ENCODE results near the gene ASPSCR1. TPM values are rescaled to one million over a fixed set of nuclear protein-coding genes. Genes with fewer than 3 reads are reported as not detected.

The ASPSCR1 gene
- total RNA-seq, 4 donors from 2014 or later, result 24.0 to 44.7 (median 32.0) TPM

DNA sequence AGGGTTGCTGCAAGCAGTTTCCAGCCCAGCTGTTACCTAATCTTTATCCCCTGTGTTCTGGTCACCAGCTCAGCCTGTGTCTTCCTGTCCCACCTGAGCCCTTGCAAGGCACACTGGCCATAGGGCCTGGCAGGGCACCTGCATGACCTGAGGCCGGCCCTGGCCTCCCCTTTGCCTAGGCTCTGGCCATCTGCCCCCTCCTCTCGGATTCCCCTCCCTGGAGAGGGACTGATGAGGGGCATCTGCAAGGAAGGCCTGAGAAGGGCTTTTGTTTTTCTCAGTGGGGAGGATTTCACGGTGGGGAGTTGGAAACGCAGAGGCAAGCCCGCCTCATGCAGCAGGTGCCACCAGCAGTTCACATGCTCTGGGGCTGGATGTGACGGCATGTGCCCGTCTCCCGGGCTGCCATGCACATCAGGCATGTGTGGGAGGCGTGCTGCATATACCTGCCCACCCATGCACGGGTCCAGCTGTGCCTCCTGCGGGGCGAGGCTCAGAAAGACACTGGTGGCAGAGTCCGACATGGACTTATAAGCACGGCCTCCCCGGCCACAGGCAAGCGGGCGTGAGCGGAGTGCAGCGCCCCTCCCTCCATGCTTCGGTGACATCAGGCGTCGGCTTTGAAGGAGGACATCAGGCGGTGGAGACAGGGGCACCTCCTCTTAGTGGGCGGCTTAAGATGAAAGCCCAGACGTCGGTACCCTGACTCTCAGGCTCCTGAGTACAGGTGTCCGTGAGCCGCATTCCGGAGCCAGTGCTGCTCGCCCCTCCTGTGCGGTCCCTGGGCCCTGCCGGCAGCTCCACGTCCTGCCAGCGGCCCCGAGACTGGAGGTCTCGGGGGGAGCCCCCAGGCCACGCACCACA, 16.5 kb downstream of the ASPSCR1 start:
- DNase-seq (no peak), ATAC-seq (no peak)
- Histone ChIP-seq H3K4me3 (no peak overlapping the region), H3K9me3 (no peaks in the 10 kb centered on the region), H3K27me3 (no peaks in the 10 kb centered on the region), H3K36me3 (peaks cover 0 to 4% of the 10 kb centered on the region in 2 donors), H3K27ac (no peak overlapping the region), H3K4me1 (peaks cover 17 to 36% of the 10 kb centered on the region in 2 donors)
- intact Hi-C loops (cut with DNase I; ENCODE audit: low total_unique reads), result no loop called here
- TF ChIP-seq, protein P1, sequence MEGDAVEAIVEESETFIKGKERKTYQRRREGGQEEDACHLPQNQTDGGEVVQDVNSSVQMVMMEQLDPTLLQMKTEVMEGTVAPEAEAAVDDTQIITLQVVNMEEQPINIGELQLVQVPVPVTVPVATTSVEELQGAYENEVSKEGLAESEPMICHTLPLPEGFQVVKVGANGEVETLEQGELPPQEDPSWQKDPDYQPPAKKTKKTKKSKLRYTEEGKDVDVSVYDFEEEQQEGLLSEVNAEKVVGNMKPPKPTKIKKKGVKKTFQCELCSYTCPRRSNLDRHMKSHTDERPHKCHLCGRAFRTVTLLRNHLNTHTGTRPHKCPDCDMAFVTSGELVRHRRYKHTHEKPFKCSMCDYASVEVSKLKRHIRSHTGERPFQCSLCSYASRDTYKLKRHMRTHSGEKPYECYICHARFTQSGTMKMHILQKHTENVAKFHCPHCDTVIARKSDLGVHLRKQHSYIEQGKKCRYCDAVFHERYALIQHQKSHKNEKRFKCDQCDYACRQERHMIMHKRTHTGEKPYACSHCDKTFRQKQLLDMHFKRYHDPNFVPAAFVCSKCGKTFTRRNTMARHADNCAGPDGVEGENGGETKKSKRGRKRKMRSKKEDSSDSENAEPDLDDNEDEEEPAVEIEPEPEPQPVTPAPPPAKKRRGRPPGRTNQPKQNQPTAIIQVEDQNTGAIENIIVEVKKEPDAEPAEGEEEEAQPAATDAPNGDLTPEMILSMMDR (IDR thresholded peaks at IDR 0.05 in 4 of 5, conservative IDR thresholded peaks at IDR 0.05 in 1 of 5), result no peak
- no peak for TF ChIP-seq POLR2A (IDR thresholded peaks at IDR 0.05)
- in situ Hi-C loops (cut with MboI; ENCODE audit: low sequenced_read_pairs in 4 of 4), result no loop called here

DNA sequence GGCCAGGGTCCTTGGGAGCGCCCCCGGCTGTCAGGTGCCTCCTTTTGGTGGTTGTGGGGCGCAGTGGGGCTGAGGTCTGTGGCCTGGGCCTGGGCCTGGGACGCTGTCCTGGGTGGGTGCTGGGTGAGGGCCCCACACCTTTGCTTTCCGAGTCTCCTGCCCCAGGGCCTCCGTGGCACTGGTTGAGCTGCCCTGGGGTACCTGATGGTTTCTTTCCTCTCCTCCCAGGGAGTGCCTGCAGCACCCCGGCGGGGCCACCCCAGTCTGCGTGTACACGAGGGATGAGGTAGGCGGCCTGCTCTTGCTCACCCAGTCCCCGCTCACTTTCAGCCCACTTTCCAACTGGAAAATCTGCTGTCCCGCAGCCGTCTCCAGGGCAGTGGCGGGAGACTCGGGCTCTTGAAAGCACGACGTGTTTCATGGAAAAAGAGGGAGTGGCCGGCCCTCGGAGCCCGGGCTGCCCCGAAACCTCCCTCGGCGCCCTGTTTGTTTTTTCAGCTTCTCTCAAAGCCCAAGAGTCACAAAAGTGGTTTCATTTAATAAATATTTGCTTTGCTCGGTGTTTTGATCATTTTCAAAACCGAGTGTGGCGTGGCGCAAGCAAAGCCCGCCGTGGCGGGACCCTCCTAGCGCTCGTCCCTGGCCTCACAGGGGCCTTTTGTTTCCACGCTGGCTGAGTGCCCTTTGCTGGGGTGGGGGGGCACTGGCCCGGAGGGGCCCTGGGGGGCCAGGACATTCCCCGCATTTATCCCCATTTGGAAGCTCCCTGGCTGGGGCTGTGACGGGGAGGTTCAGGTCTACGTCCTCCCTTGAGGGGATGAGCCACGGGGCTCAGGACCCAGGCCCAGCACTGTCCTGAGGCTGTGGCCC, 17.4 kb downstream of the ASPSCR1 start:
- H3K27me3 ChIP-seq, result no peaks in the 10 kb centered on the region
- intact Hi-C loops (cut with DNase I; ENCODE audit: low total_unique reads) (no loop called here), in situ Hi-C loops (cut with MboI; ENCODE audit: low sequenced_read_pairs in 4 of 4) (no loop called here)
- peaks cover 17 to 43% of the 10 kb centered on the region in 2 donors for H3K4me1 ChIP-seq
- TF ChIP-seq POLR2A (IDR thresholded peaks at IDR 0.05), result no peak
- TF ChIP-seq, protein P1 (IDR thresholded peaks at IDR 0.05 in 4 of 5, conservative IDR thresholded peaks at IDR 0.05 in 1 of 5), result no peak
- peaks cover 0 to 4% of the 10 kb centered on the region in 2 donors for H3K36me3 ChIP-seq
- no peak for ATAC-seq
- no peak overlapping the region for H3K4me3 ChIP-seq
- no peaks in the 10 kb centered on the region for H3K9me3 ChIP-seq
- H3K27ac ChIP-seq, result no peak overlapping the region
- DNase-seq, result no peak

DNA sequence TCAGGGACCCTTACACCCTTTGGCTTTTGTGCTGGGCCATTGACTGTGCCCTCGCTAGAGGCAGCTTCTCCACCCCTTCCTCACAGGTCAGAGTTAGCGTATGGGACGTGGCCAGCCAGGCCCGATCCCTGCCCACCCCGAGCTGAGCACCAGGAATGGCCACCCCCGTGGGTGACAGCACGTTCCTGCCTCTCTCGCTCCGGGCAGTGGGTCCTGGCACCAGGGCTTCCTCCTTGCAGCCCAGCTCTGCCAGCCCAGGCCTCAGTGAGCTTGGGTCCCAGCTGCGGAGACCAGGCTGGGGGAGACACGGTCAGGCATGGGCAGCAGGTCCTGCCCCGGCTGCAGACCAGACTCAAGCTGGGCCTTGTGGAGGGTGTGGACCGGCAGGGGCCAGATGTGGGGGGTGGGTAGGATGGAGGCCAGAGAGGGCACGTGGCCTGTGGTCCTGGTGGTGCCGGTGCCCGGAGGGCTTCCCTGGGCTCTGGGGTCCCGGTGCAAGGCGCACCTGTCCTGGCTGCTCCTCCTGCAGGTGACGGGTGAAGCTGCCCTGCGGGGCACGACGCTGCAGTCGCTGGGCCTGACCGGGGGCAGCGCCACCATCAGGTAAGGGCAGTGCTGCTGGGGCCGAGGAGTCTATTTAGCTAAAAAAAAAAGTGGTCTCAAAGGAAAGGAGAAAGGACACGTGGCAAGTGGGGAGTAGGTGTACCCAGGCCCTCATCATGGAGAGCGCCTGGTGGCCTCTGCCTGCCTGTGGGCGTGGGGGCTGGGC, 18.2 kb downstream of the ASPSCR1 start:
- no peak for TF ChIP-seq POLR2A (IDR thresholded peaks at IDR 0.05)
- TF ChIP-seq, protein P1 (IDR thresholded peaks at IDR 0.05 in 4 of 5, conservative IDR thresholded peaks at IDR 0.05 in 1 of 5), result no peak
- H3K4me1 ChIP-seq, result peaks cover 17 to 51% of the 10 kb centered on the region in 2 donors
- H3K27me3 ChIP-seq, result no peaks in the 10 kb centered on the region
- peaks cover 0 to 4% of the 10 kb centered on the region in 2 donors for H3K36me3 ChIP-seq
- H3K9me3 ChIP-seq, result no peaks in the 10 kb centered on the region
- no peak for DNase-seq
- H3K27ac ChIP-seq, result no peak overlapping the region
- H3K4me3 ChIP-seq, result no peak overlapping the region
- no peak for ATAC-seq
- intact Hi-C loops (cut with DNase I; ENCODE audit: low total_unique reads), result no loop called here
- in situ Hi-C loops (cut with MboI; ENCODE audit: low sequenced_read_pairs in 4 of 4), result no loop called here

DNA sequence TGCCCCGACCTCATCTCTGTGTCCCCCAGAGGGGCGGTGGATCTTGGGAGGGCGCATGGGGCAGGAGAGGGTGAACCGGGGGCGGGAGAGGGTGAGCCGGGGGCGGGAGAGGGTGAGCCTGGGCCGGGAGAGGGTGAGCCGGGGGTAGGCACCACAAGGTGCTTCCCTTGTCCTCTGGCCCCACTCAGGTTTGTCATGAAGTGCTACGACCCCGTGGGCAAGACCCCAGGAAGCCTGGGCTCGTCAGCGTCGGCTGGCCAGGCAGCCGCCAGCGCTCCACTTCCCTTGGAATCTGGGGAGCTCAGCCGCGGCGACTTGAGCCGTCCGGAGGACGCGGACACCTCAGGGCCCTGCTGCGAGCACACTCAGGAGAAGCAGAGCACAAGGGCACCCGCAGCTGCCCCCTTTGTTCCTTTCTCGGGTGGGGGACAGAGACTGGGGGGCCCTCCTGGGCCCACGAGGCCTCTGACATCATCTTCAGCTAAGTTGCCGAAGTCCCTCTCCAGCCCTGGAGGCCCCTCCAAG, 18.9 kb downstream of the ASPSCR1 start:
- Histone ChIP-seq H3K27me3 (no peaks in the 10 kb centered on the region), H3K36me3 (peaks cover 0 to 4% of the 10 kb centered on the region in 2 donors), H3K4me3 (no peak overlapping the region), H3K9me3 (no peaks in the 10 kb centered on the region), H3K27ac (no peak overlapping the region), H3K4me1 (peaks cover 23 to 51% of the 10 kb centered on the region in 2 donors)
- in situ Hi-C loops (cut with MboI; ENCODE audit: low sequenced_read_pairs in 4 of 4) (no loop called here), intact Hi-C loops (cut with DNase I; ENCODE audit: low total_unique reads) (no loop called here)
- no peak for ATAC-seq
- TF ChIP-seq POLR2A (IDR thresholded peaks at IDR 0.05), result no peak
- TF ChIP-seq, protein P1 (IDR thresholded peaks at IDR 0.05 in 4 of 5, conservative IDR thresholded peaks at IDR 0.05 in 1 of 5), result no peak
- DNase-seq, result no peak
